ENCODE results near the gene FAF2.

Gene FAF2

DNA sequence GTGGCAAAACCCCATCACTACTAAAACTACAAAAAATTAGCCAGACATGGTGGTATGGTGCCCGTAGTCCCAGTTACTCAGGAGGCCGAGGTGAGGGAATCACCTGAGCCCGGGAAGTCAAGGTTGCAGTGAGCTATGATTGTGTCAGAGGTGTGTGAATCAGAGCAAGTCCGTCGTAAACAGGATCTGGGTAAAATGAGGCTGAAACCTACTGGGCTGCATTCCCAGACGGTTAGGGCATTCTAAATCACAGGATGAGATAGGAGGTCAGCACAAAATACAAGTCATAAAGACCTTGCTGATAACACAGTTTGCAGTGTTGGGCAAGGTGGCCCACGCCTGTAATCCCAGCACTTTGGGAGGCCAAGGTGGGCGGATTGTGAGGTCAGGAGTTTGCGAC, 29.9 kb upstream of the FAF2 start:
- Histone ChIP-seq H3K9ac (ENCODE audit: low read depth in 1 of 2, low read length in 2 of 2) (no peak overlapping the region), H3K9me3 (ENCODE audit: control insufficient read depth in 1 of 2, low read length in 2 of 2) (no peaks in the 10 kb centered on the region), H3K27me3 (ENCODE audit: control insufficient read depth in 1 of 2, insufficient read depth in 2 of 2, low read length in 2 of 2) (no peaks in the 10 kb centered on the region), H3K27ac (ENCODE audit: low read depth, low read length) (no peak overlapping the region), H3K36me3 (ENCODE audit: control insufficient read depth in 1 of 2, insufficient read depth in 2 of 2, low read length in 2 of 2) (no peaks in the 10 kb centered on the region), H3K4me1 (ENCODE audit: control insufficient read depth in 1 of 2, insufficient read depth in 2 of 2, low read length in 2 of 2) (peaks cover 24% of the 10 kb centered on the region in 2 donors), H3K4me3 (ENCODE audit: low read depth in 1 of 2, low read length in 2 of 2) (no peak overlapping the region)

DNA sequence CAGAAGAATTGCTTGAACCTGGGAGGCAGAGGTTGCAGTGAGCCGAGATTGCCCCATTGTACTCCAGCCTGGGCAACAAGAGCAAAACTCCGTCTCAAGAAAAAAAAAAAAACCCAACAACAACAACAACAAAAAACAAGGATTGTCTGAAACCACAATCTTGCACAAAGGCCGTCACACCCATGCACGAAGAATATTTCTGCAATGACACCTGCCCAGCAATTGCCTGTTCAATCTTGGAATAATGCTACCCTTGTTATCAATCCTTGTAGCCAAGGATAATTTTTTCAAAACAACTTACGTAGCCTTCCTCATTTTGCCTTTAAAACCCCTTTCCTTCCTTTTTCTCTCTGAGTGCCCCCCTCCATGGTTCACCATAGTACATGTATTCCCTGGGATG, 28.1 kb upstream of the FAF2 start:
- Histone ChIP-seq H3K9me3 (ENCODE audit: control insufficient read depth in 1 of 2, low read length in 2 of 2) (no peaks in the 10 kb centered on the region), H3K9ac (ENCODE audit: low read depth in 1 of 2, low read length in 2 of 2) (no peak overlapping the region), H3K4me1 (ENCODE audit: control insufficient read depth in 1 of 2, insufficient read depth in 2 of 2, low read length in 2 of 2) (peaks cover 10 to 13% of the 10 kb centered on the region in 2 donors), H3K36me3 (ENCODE audit: control insufficient read depth in 1 of 2, insufficient read depth in 2 of 2, low read length in 2 of 2) (no peaks in the 10 kb centered on the region), H3K27ac (ENCODE audit: low read depth, low read length) (no peak overlapping the region), H3K27me3 (ENCODE audit: control insufficient read depth in 1 of 2, insufficient read depth in 2 of 2, low read length in 2 of 2) (no peaks in the 10 kb centered on the region), H3K4me3 (ENCODE audit: low read depth in 1 of 2, low read length in 2 of 2) (no peak overlapping the region)

DNA sequence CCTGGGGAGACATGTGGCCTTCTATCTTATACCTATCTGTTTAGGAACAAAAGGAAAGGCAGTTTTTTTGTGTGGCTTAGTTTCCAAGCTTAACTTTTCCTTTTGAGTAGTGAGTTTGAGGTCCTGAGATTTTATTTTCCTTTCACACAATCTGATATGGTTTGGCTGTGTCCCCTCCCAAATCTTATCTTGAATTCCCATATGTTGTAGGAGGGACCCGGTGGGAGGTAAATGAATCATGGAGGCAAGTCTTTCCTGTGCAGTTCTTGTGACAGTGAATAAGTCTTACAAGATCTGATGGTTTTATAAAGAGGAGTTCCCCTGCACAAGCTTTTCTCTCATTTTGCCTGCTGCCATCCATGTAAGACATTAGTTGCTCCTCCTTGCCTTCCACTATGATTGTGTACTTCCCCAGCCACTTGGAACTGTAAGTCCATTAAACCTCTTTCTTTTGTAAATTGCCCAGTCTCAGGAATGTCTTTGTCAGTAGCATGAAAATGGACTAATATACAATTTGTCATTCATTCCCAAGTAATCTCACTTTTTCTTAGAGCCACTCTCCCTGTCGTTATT, 27.1 kb upstream of the FAF2 start:
- Histone ChIP-seq H3K4me1 (ENCODE audit: control insufficient read depth in 1 of 2, insufficient read depth in 2 of 2, low read length in 2 of 2) (peaks cover 7% of the 10 kb centered on the region in 2 donors), H3K27ac (ENCODE audit: low read depth, low read length) (no peak overlapping the region), H3K9ac (ENCODE audit: low read depth in 1 of 2, low read length in 2 of 2) (no peak overlapping the region), H3K9me3 (ENCODE audit: control insufficient read depth in 1 of 2, low read length in 2 of 2) (no peaks in the 10 kb centered on the region), H3K27me3 (ENCODE audit: control insufficient read depth in 1 of 2, insufficient read depth in 2 of 2, low read length in 2 of 2) (no peaks in the 10 kb centered on the region), H3K4me3 (ENCODE audit: low read depth in 1 of 2, low read length in 2 of 2) (no peak overlapping the region), H3K36me3 (ENCODE audit: control insufficient read depth in 1 of 2, insufficient read depth in 2 of 2, low read length in 2 of 2) (no peaks in the 10 kb centered on the region)

DNA sequence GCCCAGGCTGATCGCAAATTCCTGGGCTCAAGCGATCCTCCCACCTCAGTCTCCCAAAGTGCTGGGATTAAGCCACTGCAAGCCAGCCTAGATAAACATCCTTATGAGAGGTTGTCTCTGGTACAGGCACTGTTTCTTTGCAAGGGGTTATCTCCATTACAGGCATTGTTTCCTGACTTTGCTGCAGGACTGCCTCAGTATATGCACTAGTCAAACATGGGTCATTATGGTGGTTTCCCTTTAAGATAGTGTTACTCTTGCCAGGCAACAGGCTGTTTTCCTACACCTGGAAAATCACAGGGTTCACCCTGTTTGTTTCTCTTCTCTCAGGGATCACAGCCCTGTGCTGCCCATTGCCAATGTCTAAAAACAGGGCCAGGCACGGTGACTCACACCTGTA, 24.0 kb upstream of the FAF2 start:
- H3K4me1 ChIP-seq (ENCODE audit: control insufficient read depth in 1 of 2, insufficient read depth in 2 of 2, low read length in 2 of 2), result no peaks in the 10 kb centered on the region
- no peak overlapping the region for H3K9ac ChIP-seq (ENCODE audit: low read depth in 1 of 2, low read length in 2 of 2)
- no peaks in the 10 kb centered on the region for H3K36me3 ChIP-seq (ENCODE audit: control insufficient read depth in 1 of 2, insufficient read depth in 2 of 2, low read length in 2 of 2)
- no peak overlapping the region for H3K27ac ChIP-seq (ENCODE audit: low read depth, low read length)
- H3K4me3 ChIP-seq (ENCODE audit: low read depth in 1 of 2, low read length in 2 of 2), result no peak overlapping the region
- no peaks in the 10 kb centered on the region for H3K27me3 ChIP-seq (ENCODE audit: control insufficient read depth in 1 of 2, insufficient read depth in 2 of 2, low read length in 2 of 2)
- no peaks in the 10 kb centered on the region for H3K9me3 ChIP-seq (ENCODE audit: control insufficient read depth in 1 of 2, low read length in 2 of 2)

DNA sequence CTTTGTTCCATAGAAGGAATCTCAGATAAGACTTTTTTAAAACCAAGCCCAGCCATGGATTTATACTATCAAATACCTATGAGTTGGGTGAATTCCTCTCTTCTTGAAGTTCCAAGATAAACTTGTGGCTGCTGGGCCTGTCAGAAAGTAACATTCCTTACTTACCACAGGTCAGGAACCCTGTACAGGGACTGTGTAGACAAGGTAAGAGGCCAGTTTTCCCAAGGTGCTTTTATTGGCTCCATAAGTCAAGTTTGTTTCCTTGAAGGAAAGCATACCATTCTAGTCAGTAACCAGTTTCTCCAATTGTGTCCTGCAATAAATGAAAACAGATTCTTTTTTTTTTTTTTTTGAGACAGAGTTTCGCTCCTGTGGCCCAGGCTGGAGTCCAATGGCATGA, 23.0 kb upstream of the FAF2 start:
- Histone ChIP-seq H3K9ac (ENCODE audit: low read depth in 1 of 2, low read length in 2 of 2) (no peak overlapping the region), H3K4me3 (ENCODE audit: low read depth in 1 of 2, low read length in 2 of 2) (no peak overlapping the region), H3K27me3 (ENCODE audit: control insufficient read depth in 1 of 2, insufficient read depth in 2 of 2, low read length in 2 of 2) (no peaks in the 10 kb centered on the region), H3K27ac (ENCODE audit: low read depth, low read length) (no peak overlapping the region), H3K9me3 (ENCODE audit: control insufficient read depth in 1 of 2, low read length in 2 of 2) (no peaks in the 10 kb centered on the region), H3K36me3 (ENCODE audit: control insufficient read depth in 1 of 2, insufficient read depth in 2 of 2, low read length in 2 of 2) (no peaks in the 10 kb centered on the region), H3K4me1 (ENCODE audit: control insufficient read depth in 1 of 2, insufficient read depth in 2 of 2, low read length in 2 of 2) (no peaks in the 10 kb centered on the region)

DNA sequence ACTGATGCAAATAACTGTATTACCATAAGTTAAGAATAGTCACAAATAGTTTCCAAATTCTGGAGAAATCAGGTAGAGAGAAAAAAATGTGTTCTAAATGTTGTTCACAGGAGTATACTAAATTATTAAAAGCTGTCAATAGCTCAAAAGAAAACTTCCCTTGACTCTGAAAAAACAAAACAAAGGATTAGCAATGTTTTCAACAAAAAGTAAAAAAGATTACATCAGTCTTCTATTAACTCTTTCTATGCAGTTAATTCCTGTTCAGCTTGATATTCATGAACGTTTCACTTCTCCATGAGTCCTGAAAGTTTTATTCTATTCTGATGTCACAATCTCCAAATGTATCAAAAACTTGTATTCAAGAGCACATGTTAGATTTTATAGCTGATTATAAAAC, 22.4 kb upstream of the FAF2 start:
- H3K4me1 ChIP-seq (ENCODE audit: control insufficient read depth in 1 of 2, insufficient read depth in 2 of 2, low read length in 2 of 2), result no peaks in the 10 kb centered on the region
- no peaks in the 10 kb centered on the region for H3K36me3 ChIP-seq (ENCODE audit: control insufficient read depth in 1 of 2, insufficient read depth in 2 of 2, low read length in 2 of 2)
- H3K27me3 ChIP-seq (ENCODE audit: control insufficient read depth in 1 of 2, insufficient read depth in 2 of 2, low read length in 2 of 2), result no peaks in the 10 kb centered on the region
- no peak overlapping the region for H3K4me3 ChIP-seq (ENCODE audit: low read depth in 1 of 2, low read length in 2 of 2)
- H3K27ac ChIP-seq (ENCODE audit: low read depth, low read length), result no peak overlapping the region
- no peak overlapping the region for H3K9ac ChIP-seq (ENCODE audit: low read depth in 1 of 2, low read length in 2 of 2)
- H3K9me3 ChIP-seq (ENCODE audit: control insufficient read depth in 1 of 2, low read length in 2 of 2), result no peaks in the 10 kb centered on the region

DNA sequence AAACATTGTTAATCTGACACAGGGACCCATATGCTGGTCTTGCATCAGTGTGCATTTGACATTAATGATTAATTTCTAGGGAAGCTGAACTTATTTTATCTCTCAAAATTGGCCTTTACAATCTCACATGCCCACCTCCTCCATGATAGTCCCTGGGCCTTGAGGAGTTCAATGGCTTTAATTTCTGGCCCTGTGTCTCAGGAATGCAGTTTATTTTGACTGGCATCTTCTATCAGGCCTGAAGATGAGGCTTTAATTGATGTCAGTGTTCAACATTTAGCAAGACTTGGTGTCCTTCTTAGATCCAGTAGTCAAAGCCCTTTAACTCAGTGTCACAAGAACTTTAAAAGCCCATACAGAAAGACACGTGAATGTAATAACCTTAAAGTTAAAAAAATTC, 21.3 kb upstream of the FAF2 start:
- no peak overlapping the region for H3K9ac ChIP-seq (ENCODE audit: low read depth in 1 of 2, low read length in 2 of 2)
- no peak overlapping the region for H3K4me3 ChIP-seq (ENCODE audit: low read depth in 1 of 2, low read length in 2 of 2)
- H3K9me3 ChIP-seq (ENCODE audit: control insufficient read depth in 1 of 2, low read length in 2 of 2), result no peaks in the 10 kb centered on the region
- H3K4me1 ChIP-seq (ENCODE audit: control insufficient read depth in 1 of 2, insufficient read depth in 2 of 2, low read length in 2 of 2), result no peaks in the 10 kb centered on the region
- H3K27me3 ChIP-seq (ENCODE audit: control insufficient read depth in 1 of 2, insufficient read depth in 2 of 2, low read length in 2 of 2), result no peaks in the 10 kb centered on the region
- H3K36me3 ChIP-seq (ENCODE audit: control insufficient read depth in 1 of 2, insufficient read depth in 2 of 2, low read length in 2 of 2), result no peaks in the 10 kb centered on the region
- H3K27ac ChIP-seq (ENCODE audit: low read depth, low read length), result no peak overlapping the region

DNA sequence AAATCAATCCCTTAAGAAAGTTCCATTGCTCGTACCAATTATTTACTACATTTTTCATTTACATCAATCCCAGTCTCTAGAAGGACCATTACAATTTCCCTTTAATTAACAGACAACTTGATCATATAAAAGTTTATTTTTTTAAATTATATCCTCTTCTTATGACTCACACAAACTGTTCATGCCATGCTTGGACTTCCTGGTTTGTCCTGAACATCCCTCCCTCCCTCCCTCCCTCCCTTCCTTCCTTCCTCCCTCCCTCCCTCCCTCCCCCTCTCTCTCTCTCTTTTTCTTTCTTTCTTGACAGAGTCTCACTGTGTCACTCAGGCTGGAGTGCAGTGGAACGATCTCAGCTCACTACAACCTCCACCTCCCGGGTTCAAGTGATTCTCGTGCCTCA, 20.2 kb upstream of the FAF2 start:
- Histone ChIP-seq H3K27me3 (ENCODE audit: control insufficient read depth in 1 of 2, insufficient read depth in 2 of 2, low read length in 2 of 2) (no peaks in the 10 kb centered on the region), H3K4me1 (ENCODE audit: control insufficient read depth in 1 of 2, insufficient read depth in 2 of 2, low read length in 2 of 2) (no peaks in the 10 kb centered on the region), H3K27ac (ENCODE audit: low read depth, low read length) (no peak overlapping the region), H3K9me3 (ENCODE audit: control insufficient read depth in 1 of 2, low read length in 2 of 2) (no peaks in the 10 kb centered on the region), H3K9ac (ENCODE audit: low read depth in 1 of 2, low read length in 2 of 2) (no peak overlapping the region), H3K36me3 (ENCODE audit: control insufficient read depth in 1 of 2, insufficient read depth in 2 of 2, low read length in 2 of 2) (no peaks in the 10 kb centered on the region), H3K4me3 (ENCODE audit: low read depth in 1 of 2, low read length in 2 of 2) (no peak overlapping the region)

DNA sequence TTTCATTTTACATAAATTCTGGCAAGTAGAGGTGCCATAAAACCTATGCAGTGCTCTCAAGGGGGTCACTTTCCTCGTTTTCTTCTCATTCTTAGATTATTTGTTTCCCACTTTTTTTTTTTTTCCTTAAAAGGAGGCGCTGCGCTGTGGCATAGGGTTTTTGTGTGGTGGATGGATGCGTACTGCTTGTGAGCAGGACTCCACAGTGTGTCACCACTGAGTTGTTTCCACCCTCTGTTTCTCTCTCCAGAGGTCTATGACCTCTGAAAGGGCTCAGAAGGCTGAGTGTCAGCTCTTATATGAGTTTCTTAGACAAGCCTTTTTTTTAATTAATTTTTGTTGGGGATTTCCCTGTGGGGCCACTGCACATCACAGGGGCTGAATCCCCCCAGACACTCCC, 18.2 kb upstream of the FAF2 start:
- H3K27ac ChIP-seq (ENCODE audit: low read depth, low read length), result no peak overlapping the region
- no peaks in the 10 kb centered on the region for H3K9me3 ChIP-seq (ENCODE audit: control insufficient read depth in 1 of 2, low read length in 2 of 2)
- H3K36me3 ChIP-seq (ENCODE audit: control insufficient read depth in 1 of 2, insufficient read depth in 2 of 2, low read length in 2 of 2), result no peaks in the 10 kb centered on the region
- H3K4me3 ChIP-seq (ENCODE audit: low read depth in 1 of 2, low read length in 2 of 2), result no peak overlapping the region
- H3K27me3 ChIP-seq (ENCODE audit: control insufficient read depth in 1 of 2, insufficient read depth in 2 of 2, low read length in 2 of 2), result no peaks in the 10 kb centered on the region
- no peaks in the 10 kb centered on the region for H3K4me1 ChIP-seq (ENCODE audit: control insufficient read depth in 1 of 2, insufficient read depth in 2 of 2, low read length in 2 of 2)
- H3K9ac ChIP-seq (ENCODE audit: low read depth in 1 of 2, low read length in 2 of 2), result no peak overlapping the region

DNA sequence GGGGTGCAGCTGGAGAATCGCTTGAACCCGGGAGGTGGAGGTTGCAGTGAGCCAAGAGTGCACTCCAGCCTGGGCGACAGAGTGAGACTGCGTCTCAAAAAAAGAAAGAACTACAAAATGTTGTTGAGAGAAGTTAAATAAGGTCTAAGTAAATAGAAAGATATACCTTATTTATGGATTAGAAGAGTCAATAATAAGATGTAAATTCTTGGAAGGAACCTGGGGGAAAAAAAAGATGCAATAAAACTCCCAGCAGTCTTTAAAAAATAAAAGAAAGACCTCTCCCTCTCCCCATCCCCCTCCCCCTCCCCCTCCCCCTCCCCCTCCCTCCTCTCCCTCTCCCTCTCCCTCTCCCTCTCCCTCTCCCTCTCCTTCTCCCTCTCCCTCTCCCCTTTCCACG, 15.5 kb upstream of the FAF2 start:
- H3K27ac ChIP-seq (ENCODE audit: low read depth, low read length), result no peak overlapping the region
- no peaks in the 10 kb centered on the region for H3K36me3 ChIP-seq (ENCODE audit: control insufficient read depth in 1 of 2, insufficient read depth in 2 of 2, low read length in 2 of 2)
- H3K27me3 ChIP-seq (ENCODE audit: control insufficient read depth in 1 of 2, insufficient read depth in 2 of 2, low read length in 2 of 2), result no peaks in the 10 kb centered on the region
- no peak overlapping the region for H3K9ac ChIP-seq (ENCODE audit: low read depth in 1 of 2, low read length in 2 of 2)
- H3K9me3 ChIP-seq (ENCODE audit: control insufficient read depth in 1 of 2, low read length in 2 of 2), result no peaks in the 10 kb centered on the region
- no peak overlapping the region for H3K4me3 ChIP-seq (ENCODE audit: low read depth in 1 of 2, low read length in 2 of 2)
- H3K4me1 ChIP-seq (ENCODE audit: control insufficient read depth in 1 of 2, insufficient read depth in 2 of 2, low read length in 2 of 2), result no peaks in the 10 kb centered on the region

DNA sequence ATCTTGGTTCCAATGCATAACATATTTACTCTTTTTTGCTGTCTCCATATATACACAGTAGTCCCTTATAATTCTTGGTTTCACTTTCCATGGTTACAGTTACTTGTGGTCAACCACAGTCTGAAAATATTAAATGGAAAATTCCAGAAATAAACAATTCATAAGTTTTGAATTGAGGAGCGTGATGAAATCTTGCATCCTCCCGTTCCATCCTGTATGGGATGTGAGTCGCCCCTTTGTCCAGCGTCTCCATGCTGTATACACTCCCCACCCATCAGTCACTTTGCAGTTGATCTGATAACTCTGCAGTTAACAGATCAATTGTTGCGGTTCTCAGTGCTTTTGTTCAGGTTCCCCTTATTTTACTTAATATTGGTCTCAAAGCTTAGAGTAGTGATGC, 11.5 kb upstream of the FAF2 start:
- H3K27ac ChIP-seq (ENCODE audit: low read depth, low read length), result no peak overlapping the region
- H3K36me3 ChIP-seq (ENCODE audit: control insufficient read depth in 1 of 2, insufficient read depth in 2 of 2, low read length in 2 of 2), result no peaks in the 10 kb centered on the region
- peaks cover 4 to 9% of the 10 kb centered on the region in 2 donors for H3K4me1 ChIP-seq (ENCODE audit: control insufficient read depth in 1 of 2, insufficient read depth in 2 of 2, low read length in 2 of 2)
- H3K4me3 ChIP-seq (ENCODE audit: low read depth in 1 of 2, low read length in 2 of 2), result peak overlapping the region in 1 of 2 donors; percentile 48
- no peak overlapping the region for H3K9ac ChIP-seq (ENCODE audit: low read depth in 1 of 2, low read length in 2 of 2)
- H3K27me3 ChIP-seq (ENCODE audit: control insufficient read depth in 1 of 2, insufficient read depth in 2 of 2, low read length in 2 of 2), result no peaks in the 10 kb centered on the region
- H3K9me3 ChIP-seq (ENCODE audit: control insufficient read depth in 1 of 2, low read length in 2 of 2), result no peaks in the 10 kb centered on the region

All from duodenal mucosa (tissue), 2 donors.